Choroid plexus epithelial cell (primary cell): Measurements from ENCODE around the gene GRIK1.

Source experiments
- DNase-seq: peaks from one replicate; pipeline ENCODE4 v3.0.0-alpha.2; 2010; ENCODE audit warnings: low read depth
- H3K4me3 ChIP-seq: 2 replicates; pipeline ENCODE4 v1.5.1; 2011; ENCODE audit warnings: low read depth, mild to moderate bottlenecking, control low read depth, low read length, moderate library complexity
- TF ChIP-seq, protein P1 (sequence below): conservative IDR thresholded peaks from 2 replicates; pipeline ENCODE4 v1.5.1; 2011; ENCODE audit warnings: low read depth, mild to moderate bottlenecking, control low read depth, inconsistent platforms, low read length, moderate library complexity

The GRIK1 gene

DNA sequence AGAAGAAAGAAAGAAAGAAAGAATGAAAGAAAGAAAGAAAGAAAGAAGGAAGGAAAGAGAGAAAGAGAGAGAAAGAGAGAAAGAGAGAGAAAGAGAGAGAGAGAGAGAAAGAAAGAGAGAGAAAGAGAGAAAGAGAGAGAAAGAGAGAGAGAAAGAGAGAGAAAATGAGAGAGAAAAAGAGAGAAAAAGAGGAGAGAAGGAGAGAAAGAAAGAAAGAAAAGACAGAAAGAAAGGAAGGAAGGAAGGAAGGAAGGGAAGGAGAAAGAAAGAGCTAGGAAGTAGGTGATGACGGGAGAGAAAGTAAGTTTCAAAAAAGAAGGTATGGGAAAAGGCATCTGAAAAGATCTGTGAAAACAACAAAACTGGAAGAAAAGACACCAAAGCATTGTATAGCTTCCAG lies 72.0 kb downstream of the GRIK1 start:
- TF ChIP-seq, protein P1, sequence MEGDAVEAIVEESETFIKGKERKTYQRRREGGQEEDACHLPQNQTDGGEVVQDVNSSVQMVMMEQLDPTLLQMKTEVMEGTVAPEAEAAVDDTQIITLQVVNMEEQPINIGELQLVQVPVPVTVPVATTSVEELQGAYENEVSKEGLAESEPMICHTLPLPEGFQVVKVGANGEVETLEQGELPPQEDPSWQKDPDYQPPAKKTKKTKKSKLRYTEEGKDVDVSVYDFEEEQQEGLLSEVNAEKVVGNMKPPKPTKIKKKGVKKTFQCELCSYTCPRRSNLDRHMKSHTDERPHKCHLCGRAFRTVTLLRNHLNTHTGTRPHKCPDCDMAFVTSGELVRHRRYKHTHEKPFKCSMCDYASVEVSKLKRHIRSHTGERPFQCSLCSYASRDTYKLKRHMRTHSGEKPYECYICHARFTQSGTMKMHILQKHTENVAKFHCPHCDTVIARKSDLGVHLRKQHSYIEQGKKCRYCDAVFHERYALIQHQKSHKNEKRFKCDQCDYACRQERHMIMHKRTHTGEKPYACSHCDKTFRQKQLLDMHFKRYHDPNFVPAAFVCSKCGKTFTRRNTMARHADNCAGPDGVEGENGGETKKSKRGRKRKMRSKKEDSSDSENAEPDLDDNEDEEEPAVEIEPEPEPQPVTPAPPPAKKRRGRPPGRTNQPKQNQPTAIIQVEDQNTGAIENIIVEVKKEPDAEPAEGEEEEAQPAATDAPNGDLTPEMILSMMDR: no peak
- H3K4me3 ChIP-seq: no peak overlapping the region
- no peak for DNase-seq

DNA sequence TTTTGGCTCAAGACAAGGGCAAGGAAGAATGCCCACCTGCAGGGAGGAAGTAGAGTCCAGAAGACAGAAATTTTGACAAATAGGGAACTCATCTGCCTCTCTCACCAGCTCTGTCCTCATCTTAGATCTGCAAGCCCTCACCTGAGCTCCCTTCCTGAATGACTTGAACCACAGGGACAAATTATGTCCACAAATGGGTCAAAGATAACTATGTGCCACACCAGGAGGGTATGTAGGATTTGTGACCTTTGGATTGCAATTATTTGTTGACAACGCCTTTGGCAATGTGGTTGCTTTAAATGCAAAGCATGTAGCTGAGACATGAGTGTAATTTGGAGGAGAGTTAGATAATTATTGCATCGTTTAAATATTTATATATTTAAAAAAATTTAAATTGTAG lies 79.5 kb downstream of the GRIK1 start:
- H3K4me3 ChIP-seq: no peak overlapping the region
- no peak for DNase-seq
- TF ChIP-seq, protein P1: no peak

DNA sequence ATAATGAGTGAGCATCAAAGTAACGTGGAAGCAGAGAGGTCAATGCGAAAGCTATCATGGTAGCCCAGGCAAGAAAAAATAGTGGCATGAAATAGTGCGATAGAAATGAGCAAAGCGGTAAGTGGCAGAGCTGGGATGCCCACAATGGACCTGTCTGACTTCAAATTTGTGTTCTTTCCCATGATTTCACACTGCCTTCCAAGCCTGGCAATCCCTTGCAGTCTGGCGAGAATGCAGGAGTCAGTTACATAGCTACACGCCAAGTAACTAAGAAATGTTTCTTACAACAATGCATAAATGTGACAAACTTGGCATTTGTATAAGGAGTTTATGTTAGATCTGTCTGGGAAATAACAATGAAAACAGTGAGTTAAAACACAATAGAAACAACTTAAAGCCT lies 82.6 kb downstream of the GRIK1 start:
- DNase-seq: no peak
- no peak overlapping the region for H3K4me3 ChIP-seq
- TF ChIP-seq, protein P1: no peak

DNA sequence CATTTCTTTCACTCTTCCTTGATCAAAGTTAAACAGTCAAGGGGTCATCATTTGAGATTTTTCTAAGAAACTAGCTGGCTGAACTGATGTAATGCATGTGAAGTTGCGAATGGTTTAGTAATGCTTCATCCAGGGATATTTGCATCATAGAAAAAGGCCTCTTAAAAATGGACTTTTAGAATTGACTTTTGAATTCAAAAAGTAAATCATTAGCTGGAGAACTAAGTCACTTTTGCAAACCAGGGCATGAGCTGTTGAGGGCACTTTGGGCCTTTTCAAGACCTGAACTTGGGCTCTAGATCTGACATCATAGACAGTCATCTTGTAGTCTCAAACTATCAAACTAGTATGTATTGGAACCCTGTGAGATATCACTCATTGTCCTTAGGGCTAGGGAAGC lies 85.0 kb downstream of the GRIK1 start:
- TF ChIP-seq, protein P1: no peak
- no peak overlapping the region for H3K4me3 ChIP-seq
- DNase-seq: no peak

DNA sequence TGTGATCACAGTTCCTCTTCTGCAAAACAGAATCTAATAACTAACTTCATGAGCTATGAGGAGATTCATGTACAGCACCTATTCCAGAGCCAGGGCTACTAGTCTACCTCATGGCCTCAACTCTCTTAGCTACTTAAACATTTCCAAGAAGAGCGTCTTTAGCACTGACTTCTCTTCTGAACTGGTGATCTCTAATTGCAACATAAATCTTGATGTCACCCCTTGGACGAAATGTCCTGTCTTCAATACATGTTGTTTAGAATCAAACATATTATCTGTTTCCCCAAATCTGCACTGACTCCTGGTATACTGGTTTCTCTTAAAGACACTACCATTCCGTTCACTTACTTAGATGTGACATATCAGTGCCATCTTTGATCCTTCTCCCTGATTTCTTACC lies 88.2 kb downstream of the GRIK1 start:
- TF ChIP-seq, protein P1: no peak
- DNase-seq: no peak
- no peak overlapping the region for H3K4me3 ChIP-seq

DNA sequence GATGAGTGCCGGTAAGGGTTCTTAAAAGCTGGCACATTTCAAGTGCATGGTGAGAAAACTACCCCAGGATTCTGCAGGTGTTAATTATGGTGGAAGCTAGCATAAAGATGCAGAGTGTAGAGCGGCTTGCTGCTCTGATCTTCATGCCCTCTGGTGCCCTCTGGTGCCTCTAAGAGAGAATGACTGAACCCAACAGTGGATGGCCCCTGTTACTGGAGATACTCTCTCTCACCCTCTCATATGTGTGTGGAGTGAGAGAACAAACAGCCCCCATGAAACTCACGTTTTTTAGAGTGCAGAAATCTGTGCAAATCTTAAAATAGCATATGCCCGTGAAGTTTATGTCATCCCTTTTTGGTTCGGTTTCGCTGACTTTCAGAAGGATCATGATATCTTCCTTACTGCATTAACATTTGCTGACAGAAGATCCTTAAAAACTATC lies 90.0 kb downstream of the GRIK1 start:
- TF ChIP-seq, protein P1: peak; percentile 91
- peak; percentile 83 for DNase-seq
- H3K4me3 ChIP-seq: no peak overlapping the region

DNA sequence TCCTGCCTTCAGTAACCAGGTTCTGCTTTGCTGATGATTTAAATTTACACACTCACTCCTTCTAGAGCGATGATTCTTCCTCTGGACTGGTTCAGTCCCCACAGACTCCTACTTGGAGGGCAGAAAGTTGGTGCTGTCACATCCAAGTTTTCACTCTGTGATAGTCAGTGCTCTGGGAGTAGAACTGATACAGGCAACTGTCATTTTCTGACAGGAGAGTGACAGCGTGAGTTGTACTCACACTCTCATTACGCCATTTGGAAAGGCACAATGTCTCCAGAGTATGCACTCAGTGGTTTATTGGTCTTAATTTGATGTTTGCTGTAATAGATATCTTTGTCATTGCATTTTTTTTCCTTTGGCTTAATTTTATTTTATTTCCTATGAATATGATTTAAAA lies 96.0 kb downstream of the GRIK1 start:
- no peak for DNase-seq

More for the DNA sequence above, 96.0 kb downstream of the GRIK1 start:
- TF ChIP-seq, protein P1: no peak
- no peak overlapping the region for H3K4me3 ChIP-seq
